ENCODE results near the gene CRTAC1.

Gene CRTAC1

DNA sequence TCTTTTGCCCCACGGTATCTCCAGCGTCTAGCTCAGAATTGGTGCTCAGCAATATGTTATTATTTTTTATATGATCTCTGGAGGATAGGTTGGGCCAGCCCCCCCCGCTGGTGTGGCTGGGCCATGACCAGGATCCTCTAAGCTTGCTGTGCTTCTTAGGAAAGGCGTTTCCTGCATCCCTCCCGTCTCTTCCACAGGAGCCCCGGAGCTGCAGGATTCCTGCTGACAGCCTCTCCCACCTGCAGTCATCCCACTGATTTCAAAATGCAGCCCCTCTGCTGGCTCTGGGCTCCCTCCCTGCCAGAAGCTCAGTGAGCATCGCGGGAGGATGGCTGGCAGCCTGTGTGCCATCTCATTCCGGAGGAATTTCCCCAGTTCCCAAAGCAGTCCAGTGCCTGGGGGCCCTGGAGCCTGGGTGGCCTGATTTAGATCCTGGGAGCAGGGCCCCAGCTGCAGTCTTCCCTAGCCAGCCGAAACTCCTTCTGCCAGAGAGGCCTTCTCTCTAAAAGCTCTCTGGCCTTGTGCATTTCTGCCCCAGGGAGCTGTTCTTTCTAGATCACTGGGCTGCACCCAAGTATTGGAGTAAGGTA is 202.6 kb downstream of the CRTAC1 start:
- no peak for DNase-seq

DNA sequence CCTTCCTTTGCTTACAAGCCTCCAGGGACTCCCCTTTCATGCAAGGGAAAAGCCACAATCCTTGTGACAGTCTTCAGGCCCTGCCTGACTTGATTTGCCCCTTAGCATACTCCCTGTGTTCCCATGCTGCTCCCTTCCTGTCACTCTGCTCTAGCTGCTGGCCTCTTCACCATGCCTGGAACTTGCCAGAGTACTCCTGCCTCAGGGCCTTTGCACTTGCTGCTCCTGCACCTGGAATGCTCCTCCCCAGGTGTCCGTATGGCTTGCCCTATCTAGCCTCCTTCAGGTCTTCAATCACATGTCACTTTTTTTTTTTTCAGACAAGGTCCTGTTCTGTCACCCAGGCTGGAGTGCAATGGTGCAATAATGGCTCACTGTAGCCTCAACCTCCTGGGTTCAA is 203.5 kb downstream of the CRTAC1 start:
- no peak for DNase-seq

DNA sequence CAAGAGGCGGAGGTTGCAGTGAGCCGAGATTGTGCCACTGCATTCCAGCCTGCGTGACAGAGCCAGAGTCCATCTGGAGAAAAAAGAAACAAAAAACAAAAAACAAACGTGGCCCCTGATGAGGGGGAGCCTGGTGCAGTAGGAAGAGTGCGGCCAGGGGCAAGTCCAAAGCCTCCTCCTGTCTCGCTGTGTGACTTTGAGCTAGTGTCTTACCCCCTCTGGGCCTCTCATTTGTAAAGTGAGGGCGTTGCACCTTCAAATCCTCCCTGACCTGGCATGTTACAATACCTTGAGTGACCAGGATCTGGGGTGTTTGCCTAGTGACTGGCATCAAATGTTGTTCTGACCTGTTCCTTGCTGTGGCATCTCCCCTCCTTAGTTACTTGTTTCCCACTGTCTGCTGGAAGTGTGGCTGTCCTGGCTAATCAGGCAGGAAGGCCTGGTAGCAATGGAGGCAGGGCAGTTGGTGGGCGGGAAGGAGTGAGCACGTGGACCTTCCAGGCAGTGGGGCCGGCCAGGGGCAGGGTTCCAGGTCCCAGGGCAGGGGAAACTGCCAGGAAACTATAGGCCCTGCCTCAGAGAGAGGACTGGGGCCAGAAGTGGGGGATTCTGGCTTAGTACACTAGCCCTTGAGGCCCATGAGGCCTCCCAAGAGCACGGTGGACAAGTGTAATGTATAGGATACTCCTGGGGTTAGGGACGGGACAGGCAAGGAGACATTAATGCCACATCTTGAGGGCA is 205.2 kb downstream of the CRTAC1 start:
- DNase-seq = no peak

DNA sequence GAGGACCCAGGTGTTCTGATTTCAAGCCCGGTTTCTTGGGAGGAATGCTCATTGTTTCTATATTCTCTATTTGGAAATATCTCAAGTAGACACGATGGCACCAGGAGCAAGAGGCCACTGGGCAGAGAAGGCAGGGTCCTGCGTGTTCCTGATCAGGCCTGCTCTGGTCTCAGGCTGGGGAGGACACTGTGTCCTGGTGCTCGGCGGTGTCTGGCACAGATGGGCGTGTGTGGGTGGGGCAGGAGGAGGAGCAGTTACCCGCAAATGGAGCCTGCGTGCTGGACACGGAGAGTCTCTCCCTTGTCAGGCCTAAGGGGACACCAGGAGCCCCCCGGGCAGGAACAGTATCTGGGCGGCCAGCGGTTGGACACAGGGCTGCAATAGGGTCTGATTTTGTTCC is 206.7 kb downstream of the CRTAC1 start:
- DNase-seq = no peak

DNA sequence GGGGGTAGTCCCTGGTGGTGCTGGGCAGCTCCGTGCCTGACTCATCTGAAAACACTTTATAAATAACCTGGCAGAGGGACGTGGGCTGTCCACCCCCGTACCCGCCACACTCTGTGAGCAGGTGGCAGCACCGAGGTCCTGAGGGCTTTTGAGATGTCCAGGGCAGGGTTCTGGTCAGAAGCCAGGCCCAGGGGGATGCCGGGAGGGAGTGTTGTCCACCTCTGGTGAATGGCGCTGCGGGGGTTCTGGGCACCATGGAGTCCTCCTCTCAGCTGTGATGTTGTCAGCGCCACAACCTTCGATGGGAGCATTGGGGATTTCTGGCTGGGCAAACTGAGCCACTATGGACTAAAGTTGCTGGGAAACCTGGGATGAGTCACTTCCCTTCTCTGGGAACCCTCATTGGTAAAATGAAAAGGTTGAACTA is 208.1 kb downstream of the CRTAC1 start:
- DNase-seq = no peak

DNA sequence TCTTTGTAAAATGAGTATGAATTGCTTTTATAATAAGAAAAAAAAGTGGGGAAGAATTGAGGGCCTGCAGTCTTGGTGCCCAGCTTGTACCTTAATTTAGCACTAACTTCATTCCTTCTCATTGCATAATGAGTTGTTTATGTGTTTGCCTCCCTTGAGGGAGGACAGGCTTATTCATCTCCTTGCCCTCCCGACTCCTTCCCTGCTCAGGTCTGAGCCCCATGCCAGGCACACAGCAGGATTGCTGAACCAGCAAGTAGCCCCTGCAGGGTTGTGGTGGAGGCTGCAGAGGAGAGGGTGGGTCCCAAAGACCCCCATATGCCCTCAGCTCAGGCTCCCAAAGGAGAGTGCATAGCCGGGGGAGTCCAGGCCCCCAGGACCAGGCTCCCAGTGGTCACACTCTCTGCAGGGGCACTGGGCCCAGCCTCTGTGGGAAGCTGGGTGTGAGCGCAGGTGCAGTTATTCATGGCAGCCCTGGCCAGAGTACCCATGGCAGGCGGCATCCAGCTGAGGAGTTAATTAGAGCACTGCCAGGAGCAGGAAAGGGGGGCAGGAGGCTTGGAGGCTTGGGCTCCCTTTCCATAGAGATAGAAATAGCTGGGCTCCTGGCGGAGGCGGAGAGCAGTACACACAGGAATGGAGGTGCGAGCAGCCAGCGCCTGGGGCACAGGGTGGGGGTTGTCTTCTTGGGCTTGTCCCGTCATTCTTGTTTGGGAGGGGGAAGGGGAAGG is 208.9 kb downstream of the CRTAC1 start:
- DNase-seq = no peak

DNA sequence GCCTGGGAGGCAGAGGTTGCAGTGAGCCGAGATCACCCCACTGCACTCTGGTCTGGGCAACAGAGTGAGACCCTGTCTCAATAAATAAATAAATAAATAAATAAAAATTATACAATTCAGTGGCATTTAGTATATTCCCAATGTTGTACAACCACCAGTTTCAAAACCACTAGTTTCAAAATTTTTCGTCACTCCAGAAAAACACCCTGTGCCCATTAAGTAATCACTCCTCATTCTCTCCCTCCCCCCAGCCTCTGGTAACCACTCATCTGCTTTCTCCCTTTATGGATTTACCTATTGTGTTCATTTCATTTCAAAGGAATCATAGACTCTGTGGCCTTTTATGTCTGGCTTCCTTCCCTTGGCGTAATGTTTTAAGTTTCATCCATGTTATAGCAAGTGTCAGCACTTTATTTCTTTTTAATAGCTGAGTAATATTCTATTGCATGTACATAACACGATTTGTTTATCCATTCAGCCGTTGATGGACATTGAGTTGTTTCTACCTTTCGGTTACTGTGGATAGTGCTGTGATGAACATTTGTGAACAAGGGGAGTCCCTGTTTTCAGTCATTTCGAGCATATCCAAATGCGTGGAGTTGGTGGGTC is 210.2 kb downstream of the CRTAC1 start:
- no peak for DNase-seq

DNA sequence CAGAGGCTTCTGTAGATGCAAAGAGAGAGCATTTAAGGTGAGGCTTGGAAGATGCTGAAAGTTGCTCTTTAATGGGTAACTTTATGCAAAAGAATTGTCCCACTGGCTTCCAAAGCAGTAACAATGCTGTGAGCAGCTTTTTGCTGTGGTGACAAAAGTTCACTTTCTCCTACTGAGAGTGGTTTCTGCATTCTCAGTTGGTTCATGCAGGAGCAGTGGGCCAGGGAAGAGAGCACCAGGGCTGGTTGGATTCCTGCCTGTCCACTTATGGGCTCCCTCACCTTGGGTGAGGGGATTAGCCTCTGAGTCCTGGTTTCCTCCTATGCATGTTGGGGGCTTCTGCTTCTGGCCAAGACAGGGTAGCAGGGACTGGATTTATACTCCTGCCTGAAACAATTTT is 211.8 kb downstream of the CRTAC1 start:
- no peak for DNase-seq

DNA sequence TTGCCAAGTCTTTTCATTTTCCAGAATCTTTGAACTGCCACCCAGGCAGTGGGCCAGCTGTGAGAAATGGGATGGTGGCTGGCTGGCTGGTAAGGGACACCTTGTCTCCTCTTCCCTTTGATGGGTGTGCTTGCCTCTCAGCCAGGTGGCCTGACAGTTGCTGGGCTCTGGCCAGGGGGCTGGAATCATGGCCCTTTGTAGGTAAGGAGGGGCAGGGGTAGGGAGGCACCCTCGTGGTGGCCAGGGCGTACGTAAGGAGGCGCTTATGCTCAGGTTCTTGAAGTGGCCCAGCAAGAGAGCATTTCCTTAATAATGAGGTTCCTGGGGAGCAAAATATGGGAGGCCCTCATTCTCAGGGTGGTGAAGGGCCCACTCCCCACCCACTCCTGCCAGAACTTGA is 213.8 kb downstream of the CRTAC1 start:
- DNase-seq = no peak

Data from GOT3 (cell line).